ENCODE data around the gene SLC24A1. TPM values are rescaled to one million over a fixed set of nuclear protein-coding genes. Genes with fewer than 3 reads are reported as not detected.

SLC24A1 gene
- polyA plus RNA-seq, 1 donor (not counting 4 experiments of a cell fraction or from before 2014, with no cell fraction given) = 4.0 TPM

DNA sequence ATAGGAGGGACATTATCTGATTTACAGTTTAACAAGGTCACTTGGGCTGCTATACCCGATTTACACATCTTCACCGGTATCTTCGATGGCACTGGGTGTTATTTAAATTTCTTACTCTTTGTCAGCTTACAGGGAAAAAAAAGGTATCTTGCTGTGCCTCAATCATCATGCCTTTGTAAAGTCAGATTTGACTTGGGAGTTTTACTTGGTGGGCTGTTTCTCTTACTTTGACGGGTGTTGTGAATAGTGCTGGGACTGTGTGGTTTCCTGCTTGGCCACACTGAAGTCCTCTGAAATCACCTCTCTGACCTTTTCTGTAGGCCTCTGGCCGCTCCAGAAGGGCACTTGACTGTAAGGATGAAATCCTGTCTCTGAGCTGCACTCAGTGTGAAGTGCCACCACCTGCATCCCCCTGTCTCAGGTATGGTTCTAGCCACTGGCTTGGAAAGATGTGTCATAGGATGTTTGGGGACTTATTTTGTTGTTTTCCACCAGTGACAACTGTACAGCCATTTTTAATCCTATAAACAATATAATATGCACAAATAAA lies 3.1 kb upstream of the SLC24A1 start:
- no peak overlapping the region for H3K4me3 ChIP-seq (ENCODE audit: control insufficient read depth in 2 of 3, extremely low read depth in 1 of 3, insufficient read depth in 2 of 3, low read depth in 1 of 3, low read length in 3 of 3)
- H3K36me3 ChIP-seq (ENCODE audit: control insufficient read depth in 2 of 2, extremely low read depth in 1 of 2, insufficient read depth in 2 of 2, low read length in 2 of 2) = no peaks in the 10 kb centered on the region
- no peak overlapping the region for H3K9ac ChIP-seq (ENCODE audit: control insufficient read depth, extremely low read depth, insufficient read depth, low read length)
- H3K27ac ChIP-seq (ENCODE audit: control insufficient read depth, insufficient read depth, low read length) = no peak overlapping the region
- H3K9me1 ChIP-seq (ENCODE audit: control insufficient read depth, extremely low read depth, insufficient read depth, low read length) = no peaks in the 10 kb centered on the region
- H3K79me2 ChIP-seq (ENCODE audit: control insufficient read depth, insufficient read depth, low read length) = no peaks in the 10 kb centered on the region
- dilution Hi-C loops (cut with MboI; ENCODE audit: extremely low pct_ligation_motif_present, low sequenced_read_pairs) = no loop called here
- H3K9me3 ChIP-seq (ENCODE audit: control insufficient read depth, low read depth, low read length) = no peaks in the 10 kb centered on the region
- TF ChIP-seq, protein P1, sequence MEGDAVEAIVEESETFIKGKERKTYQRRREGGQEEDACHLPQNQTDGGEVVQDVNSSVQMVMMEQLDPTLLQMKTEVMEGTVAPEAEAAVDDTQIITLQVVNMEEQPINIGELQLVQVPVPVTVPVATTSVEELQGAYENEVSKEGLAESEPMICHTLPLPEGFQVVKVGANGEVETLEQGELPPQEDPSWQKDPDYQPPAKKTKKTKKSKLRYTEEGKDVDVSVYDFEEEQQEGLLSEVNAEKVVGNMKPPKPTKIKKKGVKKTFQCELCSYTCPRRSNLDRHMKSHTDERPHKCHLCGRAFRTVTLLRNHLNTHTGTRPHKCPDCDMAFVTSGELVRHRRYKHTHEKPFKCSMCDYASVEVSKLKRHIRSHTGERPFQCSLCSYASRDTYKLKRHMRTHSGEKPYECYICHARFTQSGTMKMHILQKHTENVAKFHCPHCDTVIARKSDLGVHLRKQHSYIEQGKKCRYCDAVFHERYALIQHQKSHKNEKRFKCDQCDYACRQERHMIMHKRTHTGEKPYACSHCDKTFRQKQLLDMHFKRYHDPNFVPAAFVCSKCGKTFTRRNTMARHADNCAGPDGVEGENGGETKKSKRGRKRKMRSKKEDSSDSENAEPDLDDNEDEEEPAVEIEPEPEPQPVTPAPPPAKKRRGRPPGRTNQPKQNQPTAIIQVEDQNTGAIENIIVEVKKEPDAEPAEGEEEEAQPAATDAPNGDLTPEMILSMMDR (optimal IDR thresholded peaks at IDR 0.05 in 1 of 3, IDR thresholded peaks at IDR 0.05 in 1 of 3, conservative IDR thresholded peaks at IDR 0.05 in 1 of 3; ENCODE audit: extremely low read depth in 1 of 3, insufficient read depth in 2 of 3, low read length in 3 of 3) = no peak
- no peak for TF ChIP-seq EZH2 (IDR thresholded peaks at IDR 0.05; ENCODE audit: low read length)
- H3K4me1 ChIP-seq (ENCODE audit: control insufficient read depth, extremely low read depth, insufficient read depth, low read length) = no peaks in the 10 kb centered on the region
- no peaks in the 10 kb centered on the region for H3K27me3 ChIP-seq (ENCODE audit: control insufficient read depth, extremely low read depth, insufficient read depth, low read length)
- H3K4me2 ChIP-seq (ENCODE audit: control insufficient read depth, extremely low read depth, insufficient read depth, low read depth, low read length) = no peak overlapping the region
- DNase-seq (ENCODE audit: low read depth, low spot score) = no peak
- FAIRE-seq = no peak
- H4K20me1 ChIP-seq (ENCODE audit: control insufficient read depth, extremely low read depth, insufficient read depth, low read length) = no peaks in the 10 kb centered on the region
- H2AFZ ChIP-seq (ENCODE audit: control insufficient read depth, low read length) = no peak overlapping the region

- Histone ChIP-seq H3K79me2 (ENCODE audit: control insufficient read depth, insufficient read depth, low read length) (no peaks in the 10 kb centered on the region), H3K9me3 (ENCODE audit: control insufficient read depth, low read depth, low read length) (no peaks in the 10 kb centered on the region), H3K4me2 (ENCODE audit: control insufficient read depth, extremely low read depth, insufficient read depth, low read depth, low read length) (no peak overlapping the region), H3K4me3 (ENCODE audit: control insufficient read depth in 2 of 3, extremely low read depth in 1 of 3, insufficient read depth in 2 of 3, low read depth in 1 of 3, low read length in 3 of 3) (no peak overlapping the region), H3K27me3 (ENCODE audit: control insufficient read depth, extremely low read depth, insufficient read depth, low read length) (no peaks in the 10 kb centered on the region), H3K4me1 (ENCODE audit: control insufficient read depth, extremely low read depth, insufficient read depth, low read length) (no peaks in the 10 kb centered on the region), H2AFZ (ENCODE audit: control insufficient read depth, low read length) (no peak overlapping the region), H3K9ac (ENCODE audit: control insufficient read depth, extremely low read depth, insufficient read depth, low read length) (no peak overlapping the region), H3K9me1 (ENCODE audit: control insufficient read depth, extremely low read depth, insufficient read depth, low read length) (no peaks in the 10 kb centered on the region), H3K36me3 (ENCODE audit: control insufficient read depth in 2 of 2, extremely low read depth in 1 of 2, insufficient read depth in 2 of 2, low read length in 2 of 2) (peaks cover 0 to 4% of the 10 kb centered on the region in 2 experiments), H3K27ac (ENCODE audit: control insufficient read depth, insufficient read depth, low read length) (no peak overlapping the region), H4K20me1 (ENCODE audit: control insufficient read depth, extremely low read depth, insufficient read depth, low read length) (no peaks in the 10 kb centered on the region)
- TF ChIP-seq, protein P1 (optimal IDR thresholded peaks at IDR 0.05 in 1 of 3, IDR thresholded peaks at IDR 0.05 in 1 of 3, conservative IDR thresholded peaks at IDR 0.05 in 1 of 3; ENCODE audit: extremely low read depth in 1 of 3, insufficient read depth in 2 of 3, low read length in 3 of 3) = no peak
- TF ChIP-seq EZH2 (IDR thresholded peaks at IDR 0.05; ENCODE audit: low read length) = no peak
- FAIRE-seq (no peak), DNase-seq (ENCODE audit: low read depth, low spot score) (no peak)
- dilution Hi-C loops (cut with MboI; ENCODE audit: extremely low pct_ligation_motif_present, low sequenced_read_pairs) = no loop called here
These were observed 2.0 kb upstream of the SLC24A1 start for GRCh38 chr15:65619626-65620290.

Measured in keratinocyte (primary cell).